NCI-H187 (cell line): ENCODE data around the gene SH2D1A.
"Not testable (repeated sequence)": the region's sequence is repeated elsewhere in the genome, so short reads cannot be mapped to it uniquely, and the experiment has no call there.

ENCODE experiments used
- DNase-seq, 2 experiments: peaks; one replicate each; lab custom pipeline; 2025; lab: John Stamatoyannopoulos, UW

SH2D1A gene

DNA sequence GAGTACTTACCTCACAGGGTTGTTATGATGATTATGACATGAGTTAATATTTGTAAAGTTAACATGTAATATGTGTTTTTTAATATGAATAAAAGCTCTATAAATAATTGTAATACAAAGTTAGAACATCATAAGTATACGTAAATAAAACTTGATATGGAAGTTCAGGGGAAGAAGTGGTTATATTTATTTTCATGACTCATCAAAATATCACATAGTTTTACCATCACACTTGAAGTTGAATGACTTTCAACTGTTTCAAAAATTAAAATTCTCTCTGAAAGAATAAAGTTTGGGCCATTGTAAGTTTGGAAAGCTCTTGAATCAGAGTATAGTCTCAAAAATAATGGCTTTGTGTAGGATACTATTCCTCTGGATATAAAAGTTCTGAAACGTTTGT, 8.3 kb downstream of the SH2D1A start:
- DNase-seq: no peak

DNA sequence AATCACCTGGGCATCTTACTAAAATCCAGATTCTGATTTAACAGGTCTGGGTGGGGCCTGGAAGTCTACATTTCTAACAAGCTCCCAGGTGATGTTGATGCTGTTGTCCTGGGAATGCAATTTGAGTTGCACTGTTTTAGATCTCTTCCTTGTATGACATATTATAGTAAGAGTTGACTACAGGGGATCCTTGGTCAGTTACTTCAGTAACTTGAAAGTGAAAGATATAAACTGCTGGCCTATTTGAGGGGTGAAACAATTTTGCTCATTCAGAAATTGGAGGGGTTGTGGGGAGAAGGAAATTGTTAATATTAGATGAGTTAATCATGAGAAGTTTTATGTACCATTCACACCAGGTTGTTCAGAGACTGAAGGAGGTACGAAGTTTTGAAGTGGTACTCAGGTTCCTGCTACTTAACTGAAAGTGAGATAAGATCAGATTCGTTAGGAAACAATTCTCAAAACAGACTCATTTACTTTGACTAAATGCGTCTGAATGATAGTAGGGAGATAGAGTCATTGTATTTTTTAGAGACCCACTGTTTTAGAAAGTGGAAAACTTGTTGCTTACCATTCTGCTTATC, 12.5 kb downstream of the SH2D1A start:
- no peak for DNase-seq

DNA sequence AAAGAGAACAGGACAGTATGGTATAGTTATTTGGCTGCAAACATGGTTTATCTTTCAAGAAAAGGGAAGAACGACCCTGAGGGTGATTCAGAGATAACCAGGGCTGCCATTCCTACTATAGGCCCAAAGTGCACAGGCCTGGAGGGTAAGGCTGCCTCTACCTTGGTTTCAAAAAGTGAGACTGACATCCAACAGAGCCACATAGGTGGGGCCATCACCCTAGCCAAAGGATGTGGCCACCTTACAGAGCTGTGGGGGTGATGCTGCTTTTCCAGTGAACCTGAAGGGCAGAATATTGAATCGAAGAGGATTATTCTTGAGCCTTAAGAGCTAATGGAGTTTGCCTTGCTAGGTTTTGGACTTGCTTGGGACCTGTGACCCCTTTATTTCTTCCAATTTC, 15.7 kb downstream of the SH2D1A start:
- DNase-seq: no peak

DNA sequence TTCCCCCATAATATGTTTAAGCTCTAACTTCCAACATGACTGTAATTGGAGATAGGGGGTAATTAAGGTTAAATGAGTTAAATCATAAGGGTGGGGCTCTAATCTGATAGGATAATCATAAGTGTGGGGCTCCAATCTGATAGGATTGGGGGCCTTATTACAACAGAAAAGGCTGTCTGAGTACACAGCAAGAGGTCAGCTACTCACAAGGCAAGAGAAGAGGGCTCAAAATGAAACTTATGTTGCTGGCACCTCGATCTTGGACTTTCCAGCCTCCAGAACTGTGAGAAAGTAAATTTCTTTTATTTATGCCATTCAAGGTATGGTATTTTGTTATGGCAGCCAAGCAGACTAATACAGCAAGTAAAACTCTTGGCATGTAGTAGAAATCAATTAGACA, 16.4 kb downstream of the SH2D1A start:
- no peak for DNase-seq

DNA sequence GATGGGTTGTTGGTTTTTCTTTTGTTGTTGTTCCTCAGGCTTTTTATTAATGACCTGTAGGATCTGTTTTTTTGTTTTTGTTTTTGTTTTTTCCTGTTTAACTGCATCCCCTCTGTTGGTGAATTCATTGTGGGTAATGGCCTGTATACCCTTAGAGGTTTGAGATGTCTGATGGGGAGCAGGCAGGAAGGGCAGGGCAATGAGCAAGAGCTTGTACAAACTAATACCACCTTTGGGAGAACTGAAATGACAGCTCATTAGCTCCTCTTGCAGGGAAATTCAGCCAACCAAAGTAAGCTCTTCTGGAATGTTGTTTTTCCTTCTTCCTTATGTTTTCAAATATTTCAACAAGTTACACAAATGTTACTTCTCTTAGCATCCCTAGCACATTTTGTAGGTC, 23.4 kb downstream of the SH2D1A start:
- DNase-seq: no peak

DNA sequence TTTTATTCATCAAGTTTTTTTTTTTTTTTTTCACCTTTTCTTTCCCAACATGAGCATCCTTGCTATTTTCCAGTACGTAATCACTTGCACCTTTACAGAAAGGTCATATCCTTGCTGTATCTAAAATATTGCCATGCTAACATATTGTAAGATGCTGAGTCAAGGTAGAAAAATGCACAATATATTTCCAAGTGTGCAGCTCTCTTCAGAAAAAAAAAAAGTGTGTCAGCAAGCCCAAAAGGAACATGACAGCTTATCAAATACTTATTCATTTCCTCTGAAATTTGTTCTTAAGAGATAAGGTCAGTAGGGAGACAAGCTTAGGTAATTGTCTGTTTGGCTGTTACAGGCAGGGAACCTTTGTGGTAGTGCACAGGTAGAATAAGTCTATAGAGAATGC, 27.0 kb downstream of the SH2D1A start:
- no peak for DNase-seq

DNA sequence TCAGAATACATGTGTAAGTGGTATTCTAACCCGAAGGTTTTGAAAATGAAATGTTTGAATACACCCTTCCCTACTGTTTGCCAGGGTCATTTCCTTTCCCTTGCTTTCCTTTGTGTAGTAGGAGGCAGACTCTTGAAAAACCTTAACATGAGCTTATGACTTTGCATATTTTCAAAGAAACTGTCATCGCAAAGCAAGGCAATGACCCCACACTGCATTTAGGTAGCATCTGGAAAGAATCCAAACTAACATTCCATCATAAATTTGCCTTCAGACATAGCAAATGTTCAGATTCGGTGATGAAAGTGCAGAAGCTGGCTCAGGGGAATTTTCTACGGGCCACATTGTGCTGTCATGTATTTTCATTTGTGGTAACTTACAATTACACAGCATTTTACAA, 32.3 kb downstream of the SH2D1A start:
- no peak for DNase-seq

DNA sequence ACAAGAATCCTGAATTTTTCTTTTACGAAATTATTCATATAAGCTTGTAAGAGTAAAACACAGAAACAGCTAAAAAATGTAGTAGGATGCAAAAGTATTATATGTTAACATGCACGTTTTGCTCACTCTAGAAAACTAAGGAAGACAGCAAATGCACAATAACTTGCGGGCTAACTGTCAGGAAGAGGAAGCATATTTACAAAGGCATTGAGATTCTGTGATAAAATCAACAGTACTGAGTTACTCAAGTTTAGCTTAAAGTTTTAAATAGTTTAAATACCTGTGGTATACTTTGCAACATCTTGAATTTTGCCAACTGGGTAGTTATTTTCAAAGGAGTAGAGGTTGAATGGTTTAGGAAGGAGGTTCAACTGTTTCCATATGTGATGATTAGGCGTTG, 37.0 kb downstream of the SH2D1A start:
- DNase-seq: no peak

DNA sequence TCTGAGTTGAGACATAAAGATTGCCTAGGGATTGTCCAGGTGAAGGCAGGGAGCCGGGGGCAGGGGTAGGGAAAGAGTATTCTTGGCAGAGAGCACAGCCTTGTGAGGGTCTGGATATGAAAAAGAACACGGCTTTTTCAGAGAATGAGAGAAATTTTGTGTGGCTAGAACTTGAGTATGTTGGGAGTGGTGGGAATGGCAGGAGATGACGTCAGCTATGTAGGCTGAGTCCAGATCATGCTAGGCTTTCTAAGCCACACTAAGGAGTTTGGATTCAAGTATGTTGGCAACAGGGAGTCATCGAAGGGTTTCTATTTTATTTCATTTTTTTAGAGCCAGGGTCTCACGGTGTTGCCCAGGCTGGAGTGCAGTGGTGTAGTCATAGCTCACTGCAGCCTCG, 40.0 kb downstream of the SH2D1A start:
- no peak for DNase-seq

DNA sequence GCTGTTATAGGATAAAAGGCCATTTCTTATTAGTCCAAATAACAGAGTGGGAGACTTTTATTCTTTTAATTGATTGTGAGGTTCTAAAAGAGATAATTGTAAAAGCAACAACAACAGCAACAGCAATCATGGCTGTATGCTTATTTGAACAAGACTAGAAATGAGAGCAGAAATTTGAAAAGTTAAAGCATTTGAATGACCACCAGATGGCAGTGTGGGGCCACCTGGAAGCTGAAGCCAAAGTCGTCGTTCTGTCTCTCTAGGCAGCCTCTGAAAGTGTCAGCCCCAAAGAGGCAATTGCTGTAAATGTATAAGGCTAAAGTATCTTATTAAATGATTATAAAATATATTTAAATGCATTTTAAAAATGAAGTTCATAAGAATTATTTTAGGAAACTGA, 42.2 kb downstream of the SH2D1A start:
- DNase-seq: peak in 1 of 2 experiments; percentile 36

DNA sequence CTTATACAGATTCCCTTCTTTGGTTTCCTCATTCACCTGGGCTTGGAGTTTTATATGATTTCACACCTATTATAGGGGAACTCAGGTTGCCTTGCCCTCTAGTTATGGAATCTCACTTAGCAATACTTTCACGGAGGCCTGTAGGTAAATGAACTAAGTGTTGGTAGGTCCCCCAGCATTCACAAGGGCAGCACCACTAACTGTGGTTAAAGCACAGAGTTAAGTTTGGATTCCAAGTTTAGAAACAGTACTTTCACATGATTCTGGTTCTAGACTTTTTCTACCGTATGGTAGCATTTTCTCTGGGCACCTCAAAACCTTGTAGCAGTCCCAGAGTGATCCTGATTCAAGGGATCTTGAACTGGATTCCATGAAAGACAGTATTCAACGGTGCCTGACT, 46.4 kb downstream of the SH2D1A start:
- DNase-seq: no peak

DNA sequence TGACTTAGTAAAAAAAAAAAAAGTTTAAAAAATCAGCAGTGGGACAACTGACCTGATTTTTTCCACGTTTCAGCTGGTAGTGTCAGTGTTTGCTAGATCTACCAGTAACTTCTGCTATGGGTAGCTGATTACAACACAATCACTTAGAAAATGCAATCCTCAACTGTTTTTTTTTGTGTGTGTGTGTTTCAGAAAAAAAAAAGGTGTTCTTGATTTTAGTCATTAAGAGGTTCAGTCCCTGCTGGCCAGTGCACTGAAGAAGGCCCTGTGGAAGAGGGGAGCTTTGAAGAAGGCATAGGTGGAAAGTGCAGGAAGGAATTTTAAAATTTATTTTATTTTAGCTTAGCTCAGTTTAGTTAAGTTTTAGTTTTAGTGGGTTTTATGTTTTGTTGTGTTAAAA, 46.9 kb downstream of the SH2D1A start:
- DNase-seq: no peak

DNA sequence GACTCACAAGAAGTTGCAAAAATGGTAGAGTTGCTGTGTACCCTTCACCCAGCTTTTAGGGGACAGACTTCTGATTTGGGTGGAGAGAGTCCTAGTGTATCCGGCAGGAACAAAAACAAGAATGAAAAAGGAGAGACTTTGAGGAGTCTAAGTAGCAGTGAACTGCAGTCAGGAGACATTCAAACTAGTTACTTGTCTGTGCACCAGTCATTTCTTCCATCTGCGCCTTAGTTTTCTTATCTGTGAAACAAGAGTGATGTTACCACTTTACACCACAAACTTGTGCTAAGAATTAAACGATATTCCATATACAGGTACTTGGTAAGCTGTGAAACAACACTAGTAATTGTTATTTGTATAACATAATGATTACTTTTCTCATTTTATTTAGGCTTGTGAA, 47.3 kb downstream of the SH2D1A start:
- no peak for DNase-seq

DNA sequence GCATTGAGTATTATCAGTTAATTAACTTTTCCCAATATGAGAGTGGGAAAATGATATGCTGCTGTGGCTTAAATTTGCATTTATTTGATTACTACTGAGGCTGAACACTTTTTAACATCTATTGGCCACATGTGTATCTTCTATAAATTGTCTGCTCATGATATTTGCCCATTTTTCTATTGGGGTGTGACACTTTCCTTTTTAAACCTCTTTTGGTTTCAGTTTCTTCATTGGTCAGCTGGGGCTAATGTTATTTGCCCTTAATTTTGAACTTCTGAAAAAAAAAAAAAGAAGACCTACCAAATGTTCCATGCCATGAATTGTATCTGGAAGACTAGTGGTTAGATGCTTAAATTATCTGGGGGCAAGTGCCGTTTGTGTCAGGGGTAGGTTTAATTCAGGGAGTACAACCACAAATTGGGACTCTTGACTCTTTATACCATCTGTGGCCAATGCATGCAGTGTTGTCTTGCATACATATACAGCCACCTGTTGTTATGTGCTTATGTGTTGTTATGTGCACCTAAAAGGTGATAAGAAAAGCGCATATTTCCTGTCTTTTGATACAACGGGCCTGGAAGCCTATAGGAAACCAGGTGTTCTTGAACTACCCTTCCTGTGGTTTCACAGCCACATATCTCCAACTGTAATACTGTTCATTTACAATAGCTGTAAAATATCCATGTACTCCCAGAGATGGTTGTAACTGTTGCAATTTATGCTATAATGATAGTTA, 49.0 kb downstream of the SH2D1A start:
- no peak for DNase-seq

DNA sequence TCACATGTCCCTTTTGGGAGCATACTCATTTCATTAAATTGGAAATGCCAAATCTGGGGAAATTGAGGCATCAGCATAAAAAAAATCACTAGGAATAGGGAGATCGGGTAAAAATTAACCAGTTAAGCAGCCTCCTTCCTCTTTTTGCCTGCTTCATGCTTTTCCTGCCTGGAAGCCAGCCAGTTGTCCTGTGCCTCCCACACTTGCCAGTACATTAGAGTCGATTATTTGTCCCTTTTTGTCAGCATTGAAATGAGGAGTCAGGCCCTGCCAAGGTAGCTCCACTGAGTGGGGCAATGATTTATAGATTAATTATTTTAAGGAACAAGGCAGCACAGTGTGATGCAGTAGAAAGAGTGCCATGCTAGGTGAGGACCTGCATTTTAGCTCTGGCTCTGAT, 55.3 kb downstream of the SH2D1A start:
- no peak for DNase-seq

DNA sequence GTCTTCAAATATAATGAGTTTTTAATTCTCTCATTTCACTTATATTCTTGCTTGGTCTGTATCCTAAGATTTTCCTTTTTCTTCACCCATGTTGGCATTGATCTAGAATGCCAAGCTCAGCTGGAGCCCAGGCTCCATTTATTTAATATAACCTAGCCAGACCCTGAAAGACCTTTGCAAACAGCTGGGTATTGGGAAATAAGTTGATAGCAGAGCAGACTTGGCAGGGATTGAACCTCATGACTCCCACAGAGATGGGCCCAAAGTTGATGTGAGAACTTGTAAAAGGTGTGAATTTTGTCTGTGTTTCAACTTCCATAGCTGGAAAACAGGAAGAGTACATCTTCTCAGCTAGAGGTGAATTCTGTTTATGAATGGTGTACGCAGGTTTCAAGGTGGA, 59.5 kb downstream of the SH2D1A start:
- DNase-seq: no peak

DNA sequence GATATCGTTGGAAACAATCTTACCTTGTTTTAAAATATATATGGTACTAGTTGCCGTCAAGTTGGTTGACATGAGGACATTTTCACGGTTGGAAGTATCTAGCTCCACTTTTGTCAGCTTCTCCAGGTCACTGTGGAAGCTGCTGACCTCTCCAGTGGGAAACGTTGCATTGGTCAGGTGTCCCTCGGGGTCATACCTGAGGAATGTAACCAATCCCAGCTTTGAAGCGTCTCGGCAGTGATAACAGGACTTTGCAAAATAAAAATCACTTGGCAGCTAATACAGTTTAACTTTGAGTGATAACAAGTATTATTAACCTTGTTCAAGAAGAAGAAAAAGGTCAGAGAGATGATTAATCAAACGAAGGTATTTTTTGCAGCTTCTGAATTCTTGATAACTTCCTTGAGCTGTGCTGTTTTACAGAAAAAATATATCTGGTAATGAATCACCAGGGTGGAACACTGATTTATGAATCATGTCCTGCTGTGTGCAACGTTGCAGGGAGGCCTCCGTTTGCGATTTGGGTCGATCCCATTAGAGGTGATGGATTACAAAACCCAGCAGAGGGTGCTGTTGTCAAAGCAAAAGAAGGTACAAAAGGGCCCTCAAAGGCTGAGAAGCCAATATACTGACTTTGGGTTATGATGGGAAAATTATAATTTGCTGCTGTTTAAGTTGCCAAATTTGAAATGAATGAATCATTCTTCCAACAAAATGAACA, 60.1 kb downstream of the SH2D1A start:
- DNase-seq: peak in 1 of 2 experiments; percentile 24

DNA sequence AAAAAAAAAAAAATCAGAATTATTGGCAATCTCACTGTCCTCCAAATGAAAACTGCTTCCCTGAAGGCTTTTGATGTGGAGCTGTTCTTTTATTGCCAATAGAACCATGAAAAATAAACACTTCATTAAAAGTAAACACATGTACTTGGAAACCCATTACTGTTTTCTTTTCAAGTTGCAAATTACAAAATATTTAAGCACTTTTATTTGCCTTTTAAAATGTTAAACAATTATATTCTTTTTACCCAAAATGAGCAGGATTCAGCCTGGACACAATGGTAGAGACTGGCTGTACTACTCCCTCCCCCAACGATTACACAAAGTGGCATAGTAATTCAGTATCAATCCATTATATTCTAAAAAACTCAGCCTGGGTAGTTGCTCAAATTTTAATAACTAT, 60.9 kb downstream of the SH2D1A start:
- DNase-seq: no peak

DNA sequence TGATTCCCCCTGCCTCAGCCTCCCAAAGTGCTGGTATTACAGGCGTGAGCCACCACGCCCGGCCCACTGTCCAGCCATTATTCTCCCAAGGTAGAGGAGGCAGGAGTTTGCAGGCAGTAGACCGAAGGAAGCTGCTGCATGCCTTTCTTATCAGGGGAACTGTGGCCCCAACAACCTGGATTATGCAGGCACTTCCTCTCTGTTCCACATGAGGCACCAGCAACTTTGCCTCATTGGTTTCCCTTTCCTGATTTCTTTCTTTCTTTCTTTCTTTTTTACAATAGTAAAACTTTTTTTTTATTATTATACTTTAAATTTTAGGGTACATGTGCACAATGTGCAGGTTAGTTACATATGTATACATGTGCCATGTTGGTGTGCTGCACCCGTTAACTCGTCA, 62.0 kb downstream of the SH2D1A start:
- DNase-seq: not testable (repeated sequence)

DNA sequence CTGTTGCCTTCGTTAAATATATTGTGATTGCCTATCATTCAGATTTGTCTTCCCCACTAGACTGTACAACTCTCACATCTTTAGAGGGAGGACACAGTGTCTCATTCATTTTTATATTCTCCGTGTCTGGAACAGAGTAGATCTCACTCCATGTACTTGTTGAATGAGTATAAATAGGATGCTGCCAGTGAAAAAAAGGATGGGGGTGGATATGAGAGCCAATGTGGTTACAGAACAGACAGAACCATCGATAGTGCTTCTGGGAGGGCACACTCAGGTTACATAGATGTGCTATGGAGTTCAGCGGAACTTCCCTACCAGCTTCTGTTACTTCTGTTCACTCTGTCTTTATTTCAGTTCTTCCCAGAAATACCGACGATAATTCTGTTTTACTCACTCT, 66.9 kb downstream of the SH2D1A start:
- no peak for DNase-seq

DNA sequence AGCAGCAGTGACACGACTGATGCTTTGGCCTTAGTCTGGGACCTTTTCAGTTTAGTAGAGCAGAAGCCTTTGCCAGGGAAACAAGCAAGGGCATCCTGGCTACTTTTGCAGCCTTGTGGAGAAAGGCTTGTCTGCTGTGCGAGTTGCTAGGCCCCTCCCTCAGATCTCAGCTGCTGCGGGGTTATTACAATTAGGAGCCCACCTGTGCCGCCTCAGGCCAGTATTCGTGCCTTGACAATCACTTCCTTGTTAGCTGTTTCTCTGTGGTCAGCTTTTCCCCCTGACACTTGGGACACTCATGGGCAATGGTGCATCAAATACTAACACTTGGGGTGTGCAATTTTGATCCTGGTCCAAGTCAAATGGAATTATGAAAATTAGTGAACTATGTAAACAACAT, 67.9 kb downstream of the SH2D1A start:
- DNase-seq: no peak

DNA sequence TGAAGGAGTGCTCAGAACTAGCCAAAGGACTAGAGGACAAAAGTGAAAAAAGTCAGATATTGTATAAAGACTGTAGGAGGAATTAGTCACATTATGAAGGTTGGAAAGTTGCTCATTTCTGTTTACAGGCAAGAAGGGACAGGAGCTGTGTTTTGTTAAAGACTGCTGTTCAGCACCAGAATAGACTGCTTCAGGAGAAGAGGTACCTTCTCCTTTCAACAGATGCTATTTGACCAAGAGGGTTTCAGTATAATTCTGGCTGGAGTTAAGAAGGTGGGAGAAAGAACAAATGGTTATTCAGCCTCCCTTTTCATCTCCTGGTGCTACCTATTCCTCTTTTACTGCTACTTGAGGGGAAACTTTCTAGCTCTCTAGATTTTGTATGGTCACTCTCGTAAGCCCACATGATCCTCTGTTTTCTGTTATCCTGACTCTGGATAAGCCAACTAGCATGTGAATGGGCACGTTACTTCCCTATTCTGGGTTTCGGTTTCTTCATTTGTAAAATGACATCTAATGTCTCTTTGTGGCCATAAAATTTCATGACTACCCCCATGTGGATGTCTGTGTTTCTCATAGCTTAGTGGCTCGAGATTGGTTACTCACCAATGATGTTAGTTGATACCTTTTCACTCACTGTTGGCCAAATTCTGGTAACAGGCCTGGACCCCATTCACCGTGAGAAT, 68.9 kb downstream of the SH2D1A start:
- DNase-seq: no peak
